Neuronal stem cell (in vitro differentiated cells): Measurements from ENCODE around the gene GRM8.

Source experiments
- DNase-seq: peaks from one replicate; pipeline ENCODE4 v3.0.0-alpha.2; 2013; ENCODE audit warnings: low spot score
- H2AFZ ChIP-seq: one replicate; pipeline ENCODE4 v1.6.1; 2013; ENCODE audit warnings: mild to moderate bottlenecking, low read length, inconsistent platforms
- H2AK5ac ChIP-seq: 2 replicates; pipeline ENCODE4 v1.6.1; 2013; ENCODE audit warnings: low read depth, mild to moderate bottlenecking, inconsistent platforms, low read length, moderate library complexity, mixed read lengths
- H2BK120ac ChIP-seq: 2 replicates; pipeline ENCODE4 v1.6.1; 2013; ENCODE audit warnings: low read depth, mild to moderate bottlenecking, inconsistent platforms, low read length, moderate library complexity, mixed read lengths
- H2BK12ac ChIP-seq: one replicate; pipeline ENCODE4 v1.6.1; 2013; ENCODE audit warnings: low read length, inconsistent platforms
- H2BK15ac ChIP-seq: 2 replicates; pipeline ENCODE4 v1.6.1; 2013; ENCODE audit warnings: mild to moderate bottlenecking, low read length, inconsistent platforms, mixed read lengths
- H2BK5ac ChIP-seq: one replicate; pipeline ENCODE4 v1.6.1; 2013; ENCODE audit warnings: inconsistent platforms, mild to moderate bottlenecking, low read length, moderate library complexity
- H3K14ac ChIP-seq: one replicate; pipeline ENCODE4 v1.6.1; 2013; ENCODE audit warnings: low read length, inconsistent platforms
- H3K18ac ChIP-seq: 2 replicates; pipeline ENCODE4 v1.6.1; 2013; ENCODE audit warnings: low read length, inconsistent platforms
- H3K23ac ChIP-seq: 2 replicates; pipeline ENCODE4 v1.6.1; 2013; ENCODE audit warnings: low read depth, mild to moderate bottlenecking, mixed read lengths, low read length, inconsistent platforms; ENCODE audit not compliant: poor library complexity
- H3K27ac ChIP-seq: replicated peaks from 3 replicates; pipeline ENCODE4 v1.5.1; 2013; ENCODE audit warnings: low read length, inconsistent platforms
- H3K27me3 ChIP-seq, 3 experiments: 2 replicates each; pipeline ENCODE4 v1.6.1; 2013; ENCODE audit warnings: low read length in 3 of 3, mild to moderate bottlenecking in 2 of 3, inconsistent platforms in 1 of 3, low read depth in 1 of 3, mixed read lengths in 1 of 3, moderate library complexity in 1 of 3; ENCODE audit not compliant: control insufficient read depth in 3 of 3, insufficient read depth in 3 of 3
- H3K36me3 ChIP-seq, 2 donors: replicated peaks in 1 of 2; 2 replicates each; pipeline ENCODE4 v1.6.1; 2013; ENCODE audit warnings: low read length in 2 of 2; ENCODE audit not compliant: control insufficient read depth in 2 of 2, insufficient read depth in 2 of 2
- H3K4ac ChIP-seq: 2 replicates; pipeline ENCODE4 v1.6.1; 2013; ENCODE audit warnings: inconsistent platforms, mild to moderate bottlenecking, low read length, moderate library complexity
- H3K4me1 ChIP-seq, 2 donors: 1 replicate in 1 of 2; 2 replicates in 1 of 2; pipeline ENCODE4 v1.6.1; 2013; ENCODE audit warnings: low read length in 2 of 2, low read depth in 1 of 2; ENCODE audit not compliant: control insufficient read depth in 2 of 2, insufficient read depth in 1 of 2
- H3K4me2 ChIP-seq: one replicate; pipeline ENCODE4 v1.6.1; 2013; ENCODE audit warnings: mild to moderate bottlenecking, low read length, inconsistent platforms; ENCODE audit not compliant: insufficient read depth, poor library complexity, severe bottlenecking
- H3K4me3 ChIP-seq, 2 donors: 2 replicates each; pipeline ENCODE4 v1.5.1; 2013; ENCODE audit warnings: low read length in 2 of 2, mild to moderate bottlenecking in 2 of 2, inconsistent platforms in 1 of 2, moderate library complexity in 1 of 2
- H3K79me1 ChIP-seq: one replicate; pipeline ENCODE4 v1.6.1; 2013; ENCODE audit warnings: low read depth, mild to moderate bottlenecking, inconsistent platforms, low read length, moderate library complexity
- H3K9ac ChIP-seq: one replicate; pipeline ENCODE4 v1.6.1; 2013; ENCODE audit warnings: mild to moderate bottlenecking, low read depth, low read length, inconsistent platforms; ENCODE audit not compliant: poor library complexity
- H3K9me3 ChIP-seq, 2 donors: replicated peaks in 1 of 2; 2 replicates each; pipeline versions ENCODE3 to v1.6.1; 2013; ENCODE audit warnings: low read length in 2 of 2, mild to moderate bottlenecking in 2 of 2, inconsistent platforms in 1 of 2, low read depth in 1 of 2, mixed read lengths in 1 of 2, moderate library complexity in 1 of 2; ENCODE audit not compliant: control insufficient read depth in 2 of 2, insufficient read depth in 1 of 2
- H4K8ac ChIP-seq: one replicate; pipeline ENCODE4 v1.6.1; 2013; ENCODE audit warnings: low read depth, mild to moderate bottlenecking, inconsistent platforms, low read length, moderate library complexity
- H4K91ac ChIP-seq: one replicate; pipeline ENCODE4 v1.6.1; 2013; ENCODE audit warnings: low read length, low read depth, mild to moderate bottlenecking, inconsistent platforms; ENCODE audit not compliant: poor library complexity
- WGBS, 2 donors: extraction: QIAGEN DNeasy Blood & Tissue Kit; methylation state at CpG; one replicate each; pipeline ENCODE4 v1.1.7; 2013; ENCODE audit warnings: missing lambda C conversion rate in 2 of 2, mixed read lengths in 1 of 2; ENCODE audit not compliant: insufficient read length in 2 of 2, insufficient replicate concordance in 1 of 2; ENCODE audit errors: extremely low coverage in 2 of 2; 5-methylcytosine and 5-hydroxymethylcytosine counted together

GRM8 gene

DNA sequence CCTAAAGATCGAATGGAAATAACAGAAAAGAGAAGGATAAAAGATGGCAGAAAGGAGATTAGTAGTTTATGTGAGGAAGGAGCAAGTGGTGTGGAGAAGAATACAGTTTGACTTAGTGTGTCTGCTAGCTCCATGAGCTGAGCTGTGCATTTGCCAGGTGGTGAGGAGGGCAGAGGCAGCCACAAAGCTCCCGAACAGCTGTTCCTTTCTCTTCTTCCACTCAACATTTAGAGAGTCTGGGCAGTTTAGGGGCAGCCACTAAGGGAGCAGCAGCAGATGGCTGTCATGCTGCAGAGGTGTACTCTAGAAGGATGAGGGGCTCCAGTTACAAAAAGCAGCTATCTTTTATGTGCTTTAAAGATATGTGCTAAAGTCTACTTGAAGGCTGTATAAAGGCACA lies 674.4 kb downstream of the GRM8 start:
- no peak overlapping the region for H2BK120ac ChIP-seq
- H3K4me2 ChIP-seq = no peak overlapping the region
- H2AK5ac ChIP-seq = no peak overlapping the region
- WGBS, 2 donors = no CpG with 5 or more reads among the region's 2 CpGs
- no peak overlapping the region for H3K9ac ChIP-seq
- no peak overlapping the region for H3K18ac ChIP-seq
- H3K23ac ChIP-seq = no peak overlapping the region
- no peak overlapping the region for H2BK12ac ChIP-seq
- no peak overlapping the region for H3K4ac ChIP-seq
- no peak overlapping the region for H2BK15ac ChIP-seq
- H2AFZ ChIP-seq = no peak overlapping the region
- no peak overlapping the region for H2BK5ac ChIP-seq
- H4K8ac ChIP-seq = no peak overlapping the region
- no peaks in the 10 kb centered on the region for H3K9me3 ChIP-seq
- no peak overlapping the region for H3K4me3 ChIP-seq
- no peaks in the 10 kb centered on the region for H3K4me1 ChIP-seq
- no peak overlapping the region for H3K27ac ChIP-seq
- H3K14ac ChIP-seq = no peak overlapping the region
- DNase-seq = no peak
- no peaks in the 10 kb centered on the region for H3K79me1 ChIP-seq
- H4K91ac ChIP-seq = no peak overlapping the region
- H3K36me3 ChIP-seq = no peaks in the 10 kb centered on the region
- no peaks in the 10 kb centered on the region for H3K27me3 ChIP-seq

DNA sequence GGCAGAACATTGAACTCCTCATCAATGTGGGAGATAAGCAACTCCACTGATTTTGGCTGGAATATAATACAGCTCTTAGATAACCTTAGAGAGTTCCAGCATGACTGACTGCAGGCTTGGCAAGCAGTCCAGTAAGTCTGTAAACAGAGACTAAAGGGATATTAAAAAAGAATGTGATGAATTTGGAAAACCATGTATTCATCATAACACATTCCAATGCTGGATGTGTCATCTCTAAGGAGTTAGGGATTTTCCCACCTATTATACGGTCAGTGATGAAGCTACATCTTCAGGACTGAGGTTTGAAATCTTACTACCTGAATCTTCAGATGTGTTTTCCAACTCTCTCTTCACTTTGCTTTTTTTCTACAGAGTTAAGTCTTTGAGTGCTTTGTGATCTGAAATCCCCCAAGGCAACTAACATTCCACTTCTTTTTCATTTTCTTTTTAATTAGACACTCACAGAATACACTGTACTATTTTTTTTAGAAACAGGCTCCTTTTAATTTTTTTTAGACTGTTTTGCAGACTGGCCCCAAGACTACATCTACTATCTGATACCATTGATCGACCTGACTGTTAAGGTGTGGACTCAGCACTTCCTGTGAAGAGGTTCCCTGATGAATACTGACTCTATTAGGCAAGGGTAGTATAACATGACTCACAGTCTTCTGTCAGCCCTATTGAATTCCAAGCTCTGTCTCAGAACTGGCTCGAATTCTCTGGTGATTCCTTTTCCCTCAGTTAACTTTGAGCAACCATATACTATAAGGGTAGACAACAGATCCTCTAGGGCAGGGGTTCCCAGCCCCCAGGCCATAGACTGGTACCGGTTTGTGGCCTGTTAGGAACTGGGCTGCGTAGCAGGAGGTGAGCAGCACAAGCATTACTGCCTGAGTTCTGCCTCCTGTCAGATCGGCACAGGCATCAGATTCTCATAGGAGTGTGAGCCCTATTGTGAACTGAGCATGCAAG lies 678.2 kb downstream of the GRM8 start:
- Histone ChIP-seq H3K4me3 (no peak overlapping the region), H2BK12ac (no peak overlapping the region), H3K4me2 (no peak overlapping the region), H3K27me3 (no peaks in the 10 kb centered on the region), H2BK120ac (no peak overlapping the region), H3K18ac (no peak overlapping the region), H3K23ac (no peak overlapping the region), H4K8ac (no peak overlapping the region), H3K4me1 (no peaks in the 10 kb centered on the region), H2AFZ (no peak overlapping the region), H3K27ac (no peak overlapping the region), H2BK5ac (no peak overlapping the region), H3K14ac (no peak overlapping the region), H3K9me3 (no peaks in the 10 kb centered on the region), H3K36me3 (no peaks in the 10 kb centered on the region), H3K9ac (no peak overlapping the region), H3K4ac (no peak overlapping the region), H2AK5ac (no peak overlapping the region), H2BK15ac (no peak overlapping the region), H4K91ac (no peak overlapping the region), H3K79me1 (no peaks in the 10 kb centered on the region)
- no CpG with 5 or more reads among the region's 6 CpGs for WGBS, 2 donors
- no peak for DNase-seq

DNA sequence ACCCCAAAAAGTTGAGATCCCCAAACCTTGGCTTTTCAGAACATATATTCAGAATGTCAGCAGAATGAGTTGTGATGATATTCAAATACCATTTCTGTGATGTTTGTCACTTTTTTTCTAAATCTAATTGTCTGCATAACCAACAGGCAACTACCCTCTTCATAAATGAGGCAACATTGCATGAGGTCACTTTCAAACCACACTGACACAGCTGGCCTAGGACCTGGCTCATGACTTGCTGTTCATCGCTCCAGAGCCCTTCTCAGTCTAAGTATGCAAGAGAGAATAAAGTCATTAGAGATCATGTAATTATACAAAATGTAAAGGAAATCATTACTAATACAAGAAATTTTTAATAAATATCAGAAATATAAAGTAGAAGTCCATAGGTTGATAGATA lies 681.9 kb downstream of the GRM8 start:
- Histone ChIP-seq H3K27me3 (no peaks in the 10 kb centered on the region), H2BK120ac (no peak overlapping the region), H3K9me3 (no peaks in the 10 kb centered on the region), H2BK12ac (no peak overlapping the region), H3K18ac (no peak overlapping the region), H3K36me3 (no peaks in the 10 kb centered on the region), H3K4ac (no peak overlapping the region), H2BK5ac (no peak overlapping the region), H2BK15ac (no peak overlapping the region), H3K79me1 (no peaks in the 10 kb centered on the region), H3K4me1 (no peaks in the 10 kb centered on the region), H3K4me3 (no peak overlapping the region), H3K23ac (no peak overlapping the region), H3K9ac (no peak overlapping the region), H4K8ac (no peak overlapping the region), H3K27ac (no peak overlapping the region), H3K14ac (no peak overlapping the region), H2AFZ (no peak overlapping the region), H4K91ac (no peak overlapping the region), H3K4me2 (no peak overlapping the region), H2AK5ac (no peak overlapping the region)
- WGBS, 2 donors = no CpG with 5 or more reads among the region's 1 CpG
- DNase-seq = no peak

DNA sequence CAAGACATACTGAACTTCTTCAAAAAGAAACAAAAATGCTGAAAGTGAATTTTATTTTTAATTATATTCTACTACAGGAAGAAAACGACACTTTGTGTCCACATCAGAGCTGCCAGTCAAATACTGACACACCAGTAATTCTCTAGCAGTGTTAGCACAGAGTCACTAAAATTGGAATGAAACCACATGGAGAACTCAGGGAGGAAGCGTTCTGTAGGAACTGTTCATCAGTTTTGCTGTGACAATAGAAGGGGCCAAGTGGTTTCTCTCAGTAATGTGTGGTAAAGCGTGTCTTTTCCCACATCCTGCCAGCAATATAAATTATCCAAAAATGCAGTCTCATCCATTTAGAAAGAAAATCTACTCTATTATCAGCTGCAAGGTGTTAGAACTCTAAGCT lies 683.3 kb downstream of the GRM8 start:
- no peaks in the 10 kb centered on the region for H3K79me1 ChIP-seq
- no peak overlapping the region for H3K14ac ChIP-seq
- no peak overlapping the region for H2BK120ac ChIP-seq
- H3K4me1 ChIP-seq = no peaks in the 10 kb centered on the region
- H3K9me3 ChIP-seq = no peaks in the 10 kb centered on the region
- no peak overlapping the region for H3K4me3 ChIP-seq
- H4K91ac ChIP-seq = no peak overlapping the region
- no peak overlapping the region for H4K8ac ChIP-seq
- no peak overlapping the region for H3K23ac ChIP-seq
- H2BK12ac ChIP-seq = no peak overlapping the region
- no peak overlapping the region for H2BK5ac ChIP-seq
- no peak overlapping the region for H2AFZ ChIP-seq
- H3K36me3 ChIP-seq = no peaks in the 10 kb centered on the region
- WGBS, 2 donors = no CpG with 5 or more reads among the region's 3 CpGs
- H3K27me3 ChIP-seq = no peaks in the 10 kb centered on the region
- no peak for DNase-seq
- H2AK5ac ChIP-seq = no peak overlapping the region
- H3K4me2 ChIP-seq = no peak overlapping the region
- H3K27ac ChIP-seq = no peak overlapping the region
- no peak overlapping the region for H3K9ac ChIP-seq
- H2BK15ac ChIP-seq = no peak overlapping the region
- no peak overlapping the region for H3K18ac ChIP-seq
- H3K4ac ChIP-seq = no peak overlapping the region
